ENCODE measurements around the gene TANK.

- TF ChIP-seq GATA2 (IDR thresholded peaks at IDR 0.05; ENCODE audit: low read depth, low read length) (no peak), GATA3 (IDR thresholded peaks at IDR 0.05; ENCODE audit: low read depth, low read length) (no peak)
Observed at GRCh38 chr2:161269111-161269510, 108.9 kb downstream of the TANK start.

Measured in SH-SY5Y (cell line).